HepG2 (cell line): Measurements from ENCODE around the gene CAPG. TPM values are rescaled to one million over a fixed set of nuclear protein-coding genes. Genes with fewer than 3 reads are reported as not detected.
A peak's percentile ranks its signal among the peaks of the same experiment; 100 is the strongest.

Experiments used
- ATRX ChIP-seq: sonication (generic); formaldehyde crosslinking; IDR thresholded peaks from 2 replicates; pipeline ENCODE4 v1.4.0; 2020; ENCODE audit warnings: missing genetic modification reagents, borderline replicate concordance
- CERS6 ChIP-seq: sonication (generic); formaldehyde crosslinking; IDR thresholded peaks from 2 replicates; pipeline ENCODE4 v1.5.0; 2020; ENCODE audit warnings: missing genetic modification reagents
- DBP ChIP-seq: sonication (generic); formaldehyde crosslinking; IDR thresholded peaks from 2 replicates; pipeline ENCODE4 v1.4.0; 2020; ENCODE audit warnings: missing genetic modification reagents; ENCODE audit errors: not compliant biosample characterization
- DNMT1 ChIP-seq: sonication (generic); formaldehyde crosslinking; IDR thresholded peaks from 2 replicates; pipeline ENCODE4 v1.5.1; 2020; ENCODE audit warnings: mild to moderate bottlenecking, missing genetic modification reagents
- FOXA3 ChIP-seq: IDR thresholded peaks from 2 replicates; pipeline ENCODE4 v1.6.1; 2016; ENCODE audit warnings: missing genetic modification reagents, missing compliant biosample characterization
- HOMEZ ChIP-seq: IDR thresholded peaks from 2 replicates; pipeline ENCODE4 v1.6.1; 2016; ENCODE audit warnings: low read depth
- MZF1 ChIP-seq: sonication (generic); formaldehyde crosslinking; IDR thresholded peaks from 2 replicates; pipeline ENCODE4 v1.8.1; 2023; ENCODE audit warnings: mild to moderate bottlenecking, missing genetic modification reagents, borderline replicate concordance
- NCOR1 ChIP-seq: fragments of 200-600 bp; sonication (generic); IDR thresholded peaks from 2 replicates; pipeline ENCODE4 v1.7.0; 2017; ENCODE audit warnings: antibody characterized with exemption, low read length, borderline replicate concordance
- PTBP1 ChIP-seq: fragments of 200-400 bp; formaldehyde crosslinking; IDR thresholded peaks from 2 replicates; pipeline ENCODE4 v1.6.1; 2018; ENCODE audit warnings: low read length, low read depth; ENCODE audit not compliant: poor library complexity, severe bottlenecking
- RBM22 ChIP-seq: fragments of 200-400 bp; formaldehyde crosslinking; optimal IDR thresholded peaks from 2 replicates; pipeline ENCODE3; 2017; ENCODE audit warnings: mild to moderate bottlenecking, low read length, moderate library complexity
- TARDBP ChIP-seq: sonication (generic); formaldehyde crosslinking; IDR thresholded peaks from 2 replicates; pipeline ENCODE4 v1.8.0; 2022; ENCODE audit warnings: mild to moderate bottlenecking, missing genetic modification reagents
- TRAFD1 ChIP-seq: sonication (generic); formaldehyde crosslinking; IDR thresholded peaks from 2 replicates; pipeline ENCODE4 v1.5.1; 2020; ENCODE audit warnings: missing genetic modification reagents, mild to moderate bottlenecking, borderline replicate concordance
- ZMYM2 ChIP-seq: sonication (generic); formaldehyde crosslinking; IDR thresholded peaks from 2 replicates; pipeline ENCODE4 v1.8.0; 2022; ENCODE audit warnings: mild to moderate bottlenecking, missing genetic modification reagents
- ZNF597 ChIP-seq: sonication (generic); formaldehyde crosslinking; IDR thresholded peaks from 2 replicates; pipeline ENCODE4 v1.5.0; 2020; ENCODE audit warnings: missing genetic modification reagents
- ZNF704 ChIP-seq: sonication (generic); formaldehyde crosslinking; IDR thresholded peaks from 2 replicates; pipeline ENCODE4 v1.8.1; 2023; ENCODE audit warnings: mild to moderate bottlenecking, inconsistent platforms, moderate library complexity, missing genetic modification reagents, borderline replicate concordance
- ZNF782 ChIP-seq: sonication (generic); formaldehyde crosslinking; IDR thresholded peaks from 2 replicates; pipeline ENCODE4 v1.4.0; 2020; ENCODE audit warnings: missing genetic modification reagents, mild to moderate bottlenecking, borderline replicate concordance
- polyA plus RNA-seq, 8 experiments: library from polyadenylated mRNA; depleted of rRNA in 3 of 8; stranded (reverse) in 7 of 8; unstranded in 1 of 8; fragments of >200 nt; fragmentation: Illumina TruSeq in 4 of 8; extraction: Trizol in 4 of 8; gene quantifications; 2 replicates each; pipeline versions ENCODE4 v1.2.1 to v1.2.3, GENCODE V29; 2011 to 2016; ENCODE audit warnings: low read depth in 4 of 8, missing spikeins in 1 of 8, mixed read lengths in 1 of 8; ENCODE audit not compliant: insufficient read depth in 1 of 8
- total RNA-seq, 5 experiments: library from RNA; depleted of rRNA; stranded (reverse); fragments of >200 nt; fragmentation: Illumina TruSeq; extraction: Trizol; gene quantifications; 2 replicates each; pipeline ENCODE4 v1.2.3, GENCODE V29; 2016; ENCODE audit warnings: low read depth in 1 of 5

CAPG gene
- total and polyA plus RNA-seq, 2 of the 13 experiments (the other 11 are each of a cell fraction or from before 2014, with no cell fraction given), result 12.7 to 18.2 TPM

- TF ChIP-seq MZF1 (CRISPR knock-in tag), result peak; percentile 94; the same call in 1 of the 2 replicates
- TF ChIP-seq PTBP1, result no peak
- TF ChIP-seq TRAFD1 (CRISPR knock-in tag), result peak; percentile 71; the same call in 1 of the 2 replicates
- peak; percentile 63; the same call in 1 of the 2 replicates for TF ChIP-seq CERS6 (CRISPR knock-in tag)
- no peak for TF ChIP-seq ATRX (CRISPR knock-in tag)
- no peak for TF ChIP-seq RBM22
- TF ChIP-seq DNMT1 (CRISPR knock-in tag), result peak; percentile 86; the same call in 1 of the 2 replicates
- TF ChIP-seq DBP (CRISPR knock-in tag), result peak; percentile 95
- TF ChIP-seq NCOR1, result peak; percentile 24; the same call in 1 of the 2 replicates
- 0 out of 2 replicates have a peak, but pooled peaks have one; percentile 59 for TF ChIP-seq ZNF597 (CRISPR knock-in tag)
- TF ChIP-seq ZNF704 (CRISPR knock-in tag), result no peak; the same call in 1 of the 2 replicates
- TF ChIP-seq ZNF782 (CRISPR knock-in tag), result peak; percentile 99
- TF ChIP-seq HOMEZ (CRISPR knock-in tag), result peak; percentile 77
- TF ChIP-seq FOXA3 (CRISPR knock-in tag), result peak; percentile 73
- no peak for TF ChIP-seq ZMYM2 (CRISPR knock-in tag)
- TF ChIP-seq TARDBP, result peak; percentile 83
Measured at GRCh38 chr2:85354286-85355072, 55.7 kb downstream of the CAPG start, which contains the start of the genes ELMOD3 and RETSAT (continued).
